ENCODE results near the gene TMPRSS6. TPM values are rescaled to one million over a fixed set of nuclear protein-coding genes. Genes with fewer than 3 reads are reported as not detected.

Gene TMPRSS6
- total RNA-seq, 1 experiment from 2014 or later, result not detected

GRCh38 chr22:37127350-37127878 is 17.9 kb upstream of the TMPRSS6 start:
- H3K9me2 ChIP-seq (replicated peaks; ENCODE audit: insufficient read depth, low read length), result no peaks in the 10 kb centered on the region
- H3K9ac ChIP-seq (ENCODE audit: low read length), result no peak overlapping the region
- H3K4me1 ChIP-seq (ENCODE audit: low read length), result no peaks in the 10 kb centered on the region
- H3K79me2 ChIP-seq (ENCODE audit: low read length), result no peaks in the 10 kb centered on the region
- no peak overlapping the region for H3K4me2 ChIP-seq (ENCODE audit: low read depth, low read length, poor library complexity, severe bottlenecking)
- H4K20me1 ChIP-seq (ENCODE audit: insufficient read depth, low read depth, low read length), result 0 out of 2 replicates have a peak, but pooled peaks cover 3% of the 10 kb centered on the region
- H3K9me3 ChIP-seq (ENCODE audit: low read length), result no peaks in the 10 kb centered on the region
- H3K36me3 ChIP-seq (ENCODE audit: insufficient read depth, low read length), result no peaks in the 10 kb centered on the region
- H3K4me3 ChIP-seq (ENCODE audit: low read length), result no peak overlapping the region
- no peak overlapping the region for H3K27ac ChIP-seq (ENCODE audit: low read length)
- no peaks in the 10 kb centered on the region for H3K27me3 ChIP-seq (ENCODE audit: low read length)
- no peak overlapping the region for H2AFZ ChIP-seq (ENCODE audit: low read length)
- no peak for DNase-seq

- no peaks in the 10 kb centered on the region for H3K9me3 ChIP-seq (ENCODE audit: low read length)
- peak; percentile 57 for DNase-seq
- no peak overlapping the region for H3K27ac ChIP-seq (ENCODE audit: low read length)
- H3K9ac ChIP-seq (ENCODE audit: low read length), result no peak overlapping the region
- H3K4me2 ChIP-seq (ENCODE audit: low read depth, low read length, poor library complexity, severe bottlenecking), result no peak overlapping the region
- no peaks in the 10 kb centered on the region for H3K4me1 ChIP-seq (ENCODE audit: low read length)
- no peaks in the 10 kb centered on the region for H3K27me3 ChIP-seq (ENCODE audit: low read length)
- no peak overlapping the region for H2AFZ ChIP-seq (ENCODE audit: low read length)
- 0 out of 2 replicates have a peak, but pooled peaks cover 3% of the 10 kb centered on the region for H4K20me1 ChIP-seq (ENCODE audit: insufficient read depth, low read depth, low read length)
- no peaks in the 10 kb centered on the region for H3K9me2 ChIP-seq (replicated peaks; ENCODE audit: insufficient read depth, low read length)
- H3K36me3 ChIP-seq (ENCODE audit: insufficient read depth, low read length), result no peaks in the 10 kb centered on the region
- no peaks in the 10 kb centered on the region for H3K79me2 ChIP-seq (ENCODE audit: low read length)
- H3K4me3 ChIP-seq (ENCODE audit: low read length), result no peak overlapping the region
Measured at GRCh38 chr22:37126882-37127281, 17.4 kb upstream of the TMPRSS6 start.

- H3K27ac ChIP-seq (ENCODE audit: low read length), result no peak overlapping the region
- peak; percentile 66 for DNase-seq
Measured at GRCh38 chr22:37126383-37126782, 16.9 kb upstream of the TMPRSS6 start.

GRCh38 chr22:37123649-37124048 is 14.1 kb upstream of the TMPRSS6 start:
- H3K4me3 ChIP-seq (ENCODE audit: low read length), result no peak overlapping the region
- H3K9me3 ChIP-seq (ENCODE audit: low read length), result no peaks in the 10 kb centered on the region
- 0 out of 2 replicates have a peak, but pooled peaks cover 2% of the 10 kb centered on the region for H4K20me1 ChIP-seq (ENCODE audit: insufficient read depth, low read depth, low read length)
- DNase-seq, result no peak
- H3K4me1 ChIP-seq (ENCODE audit: low read length), result no peaks in the 10 kb centered on the region
- H3K36me3 ChIP-seq (ENCODE audit: insufficient read depth, low read length), result no peaks in the 10 kb centered on the region
- H3K4me2 ChIP-seq (ENCODE audit: low read depth, low read length, poor library complexity, severe bottlenecking), result no peak overlapping the region
- no peak overlapping the region for H3K9ac ChIP-seq (ENCODE audit: low read length)
- H3K9me2 ChIP-seq (replicated peaks; ENCODE audit: insufficient read depth, low read length), result no peaks in the 10 kb centered on the region
- H3K79me2 ChIP-seq (ENCODE audit: low read length), result no peaks in the 10 kb centered on the region
- H2AFZ ChIP-seq (ENCODE audit: low read length), result no peak overlapping the region
- no peaks in the 10 kb centered on the region for H3K27me3 ChIP-seq (ENCODE audit: low read length)
- H3K27ac ChIP-seq (ENCODE audit: low read length), result no peak overlapping the region

More at GRCh38 chr22:37126383-37126782, 16.9 kb upstream of the TMPRSS6 start:
- no peaks in the 10 kb centered on the region for H3K4me1 ChIP-seq (ENCODE audit: low read length)
- H3K79me2 ChIP-seq (ENCODE audit: low read length), result no peaks in the 10 kb centered on the region
- 0 out of 2 replicates have a peak, but pooled peaks cover 3% of the 10 kb centered on the region for H4K20me1 ChIP-seq (ENCODE audit: insufficient read depth, low read depth, low read length)
- H3K4me2 ChIP-seq (ENCODE audit: low read depth, low read length, poor library complexity, severe bottlenecking), result no peak overlapping the region
- H3K9me3 ChIP-seq (ENCODE audit: low read length), result no peaks in the 10 kb centered on the region
- H3K4me3 ChIP-seq (ENCODE audit: low read length), result no peak overlapping the region
- no peaks in the 10 kb centered on the region for H3K27me3 ChIP-seq (ENCODE audit: low read length)
- H3K9ac ChIP-seq (ENCODE audit: low read length), result no peak overlapping the region
- H2AFZ ChIP-seq (ENCODE audit: low read length), result no peak overlapping the region
- no peaks in the 10 kb centered on the region for H3K9me2 ChIP-seq (replicated peaks; ENCODE audit: insufficient read depth, low read length)
- no peaks in the 10 kb centered on the region for H3K36me3 ChIP-seq (ENCODE audit: insufficient read depth, low read length)

- Histone ChIP-seq H3K4me1 (ENCODE audit: low read length) (no peaks in the 10 kb centered on the region), H3K27me3 (ENCODE audit: low read length) (no peaks in the 10 kb centered on the region), H3K4me2 (ENCODE audit: low read depth, low read length, poor library complexity, severe bottlenecking) (no peak overlapping the region), H3K9ac (ENCODE audit: low read length) (no peak overlapping the region), H4K20me1 (ENCODE audit: insufficient read depth, low read depth, low read length) (no peaks in the 10 kb centered on the region), H3K79me2 (ENCODE audit: low read length) (no peaks in the 10 kb centered on the region), H3K27ac (ENCODE audit: low read length) (no peak overlapping the region), H3K9me2 (replicated peaks; ENCODE audit: insufficient read depth, low read length) (no peaks in the 10 kb centered on the region), H2AFZ (ENCODE audit: low read length) (no peak overlapping the region), H3K36me3 (ENCODE audit: insufficient read depth, low read length) (no peaks in the 10 kb centered on the region), H3K4me3 (ENCODE audit: low read length) (no peak overlapping the region), H3K9me3 (ENCODE audit: low read length) (no peaks in the 10 kb centered on the region)
- no peak for DNase-seq
Measured at GRCh38 chr22:37122598-37123180, 13.2 kb upstream of the TMPRSS6 start.

- Histone ChIP-seq H3K4me1 (ENCODE audit: low read length) (no peaks in the 10 kb centered on the region), H3K79me2 (ENCODE audit: low read length) (no peaks in the 10 kb centered on the region), H4K20me1 (ENCODE audit: insufficient read depth, low read depth, low read length) (no peaks in the 10 kb centered on the region), H3K9ac (ENCODE audit: low read length) (no peak overlapping the region), H3K27me3 (ENCODE audit: low read length) (no peaks in the 10 kb centered on the region), H3K4me3 (ENCODE audit: low read length) (no peak overlapping the region), H3K4me2 (ENCODE audit: low read depth, low read length, poor library complexity, severe bottlenecking) (no peak overlapping the region), H3K36me3 (ENCODE audit: insufficient read depth, low read length) (no peaks in the 10 kb centered on the region), H2AFZ (ENCODE audit: low read length) (no peak overlapping the region), H3K27ac (ENCODE audit: low read length) (no peak overlapping the region), H3K9me2 (replicated peaks; ENCODE audit: insufficient read depth, low read length) (no peaks in the 10 kb centered on the region), H3K9me3 (ENCODE audit: low read length) (no peaks in the 10 kb centered on the region)
- no peak for DNase-seq
Measured at GRCh38 chr22:37121887-37122591, 12.5 kb upstream of the TMPRSS6 start.

GRCh38 chr22:37120569-37121340 is 11.2 kb upstream of the TMPRSS6 start:
- Histone ChIP-seq H4K20me1 (ENCODE audit: insufficient read depth, low read depth, low read length) (no peaks in the 10 kb centered on the region), H3K9me3 (ENCODE audit: low read length) (no peaks in the 10 kb centered on the region), H3K36me3 (ENCODE audit: insufficient read depth, low read length) (no peaks in the 10 kb centered on the region), H2AFZ (ENCODE audit: low read length) (no peak overlapping the region), H3K27ac (ENCODE audit: low read length) (no peak overlapping the region), H3K9ac (ENCODE audit: low read length) (no peak overlapping the region), H3K4me1 (ENCODE audit: low read length) (no peaks in the 10 kb centered on the region), H3K79me2 (ENCODE audit: low read length) (no peaks in the 10 kb centered on the region), H3K9me2 (replicated peaks; ENCODE audit: insufficient read depth, low read length) (no peaks in the 10 kb centered on the region), H3K4me3 (ENCODE audit: low read length) (no peak overlapping the region), H3K27me3 (ENCODE audit: low read length) (no peaks in the 10 kb centered on the region), H3K4me2 (ENCODE audit: low read depth, low read length, poor library complexity, severe bottlenecking) (no peak overlapping the region)
- no peak for DNase-seq

- Histone ChIP-seq H3K27ac (ENCODE audit: low read length) (no peak overlapping the region), H3K4me3 (ENCODE audit: low read length) (no peak overlapping the region), H4K20me1 (ENCODE audit: insufficient read depth, low read depth, low read length) (no peaks in the 10 kb centered on the region), H3K9ac (ENCODE audit: low read length) (no peak overlapping the region), H3K4me1 (ENCODE audit: low read length) (no peaks in the 10 kb centered on the region), H3K4me2 (ENCODE audit: low read depth, low read length, poor library complexity, severe bottlenecking) (no peak overlapping the region), H3K79me2 (ENCODE audit: low read length) (no peaks in the 10 kb centered on the region), H3K27me3 (ENCODE audit: low read length) (no peaks in the 10 kb centered on the region), H2AFZ (ENCODE audit: low read length) (no peak overlapping the region), H3K36me3 (ENCODE audit: insufficient read depth, low read length) (no peaks in the 10 kb centered on the region), H3K9me3 (ENCODE audit: low read length) (no peaks in the 10 kb centered on the region), H3K9me2 (replicated peaks; ENCODE audit: insufficient read depth, low read length) (no peaks in the 10 kb centered on the region)
- DNase-seq, result no peak
Measured at GRCh38 chr22:37119872-37120271, 10.4 kb upstream of the TMPRSS6 start.

Data from Karpas-422 (cell line).